HG03066 (cell line): ENCODE measurements around the gene TRIO.

Source experiments
- ATAC-seq: cut with Tn5 transposase; IDR thresholded peaks from one replicate; pipeline ENCODE4 v1.9.1; 2021; ENCODE audit warnings: low read depth; ENCODE audit not compliant: unreplicated experiment

TRIO gene

GRCh38 chr5:14343376-14343775 lies 200.2 kb downstream of the TRIO start:
- ATAC-seq: no peak

DNA sequence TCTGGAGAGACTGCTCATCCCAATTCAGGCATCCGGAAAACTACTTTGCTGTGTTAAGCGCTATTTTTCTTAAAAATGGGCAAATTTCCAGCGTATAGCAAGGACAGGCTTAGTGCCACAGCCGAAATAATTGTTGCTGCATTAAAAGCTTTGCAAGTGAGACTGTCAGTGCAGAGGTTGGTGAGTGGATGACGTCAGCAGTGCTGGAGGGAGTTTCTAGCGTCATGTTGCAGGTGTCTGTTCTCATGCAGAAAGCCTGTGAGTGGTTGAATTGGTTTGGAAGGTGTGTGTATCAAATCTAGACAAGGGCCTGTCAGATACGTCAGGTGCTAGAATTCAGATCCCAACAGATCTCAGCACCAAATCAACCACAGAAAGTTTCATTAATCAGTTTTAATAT lies 204.4 kb downstream of the TRIO start:
- ATAC-seq: no peak

GRCh38 chr5:14348142-14348541 lies 205.0 kb downstream of the TRIO start:
- ATAC-seq: no peak

- no peak for ATAC-seq
Observed at GRCh38 chr5:14349029-14349428, 205.9 kb downstream of the TRIO start.

- no peak for ATAC-seq
Observed at GRCh38 chr5:14351086-14351661, 208.0 kb downstream of the TRIO start.

DNA sequence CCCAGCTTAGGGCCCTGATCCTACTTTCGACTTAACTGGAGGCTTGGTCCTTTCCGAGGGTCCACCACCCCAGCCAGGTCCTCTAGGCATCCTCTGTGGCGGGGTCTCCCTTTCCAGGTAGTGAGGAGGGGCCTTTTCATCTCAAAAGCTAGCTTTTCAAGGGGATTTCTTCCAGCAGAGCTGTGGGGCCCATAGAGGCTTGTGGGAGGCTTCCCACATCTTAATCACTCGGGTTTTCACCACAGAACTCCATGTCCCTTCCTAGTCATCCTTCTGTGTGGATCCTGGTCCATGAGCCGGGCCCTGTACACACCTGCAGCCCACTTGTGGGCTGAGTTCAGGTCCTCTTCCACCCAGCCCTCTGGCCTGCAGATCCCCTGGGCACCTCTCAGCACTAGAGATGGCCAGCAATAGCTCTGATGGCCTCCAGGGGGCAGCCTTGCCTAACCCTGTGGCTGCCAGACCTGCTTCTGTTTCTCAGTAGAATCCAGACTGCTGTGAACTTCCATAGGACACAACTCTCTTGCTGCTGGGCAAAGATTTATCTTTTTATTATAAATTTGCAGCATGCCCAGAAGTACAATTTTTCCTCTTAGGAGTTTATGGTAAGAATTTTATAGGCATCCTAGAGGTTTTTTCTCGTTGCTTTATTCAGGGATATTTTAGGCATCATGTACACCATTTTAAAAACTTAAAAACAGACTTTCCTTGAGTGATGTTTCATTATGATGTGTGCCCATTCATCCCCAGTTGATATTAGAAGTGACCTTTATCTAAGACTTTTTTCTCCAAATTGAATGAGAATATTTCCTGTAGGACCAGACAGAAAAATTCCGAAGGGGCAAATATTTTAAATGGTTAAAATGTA lies 208.9 kb downstream of the TRIO start:
- peak; percentile 85 for ATAC-seq

GRCh38 chr5:14353726-14354474 lies 210.8 kb downstream of the TRIO start:
- ATAC-seq: no peak

DNA sequence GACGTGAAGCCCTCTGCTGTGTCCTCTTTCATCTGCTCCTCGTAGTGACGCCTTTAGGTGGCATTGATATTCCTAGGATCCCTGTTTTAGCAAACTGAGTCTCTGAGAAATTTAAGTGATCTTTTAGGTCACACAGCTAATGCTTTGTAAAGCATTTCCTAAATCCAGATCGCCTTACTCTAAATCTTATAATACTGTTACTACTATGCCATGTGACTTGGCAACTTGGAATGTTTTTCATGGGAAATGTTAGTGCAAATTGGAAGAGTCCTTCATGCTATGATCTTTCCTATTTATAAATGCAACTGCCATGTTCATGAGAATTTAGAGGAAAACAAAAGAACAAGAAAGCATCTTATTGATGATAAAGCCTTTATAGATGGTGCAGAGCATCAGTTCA lies 212.2 kb downstream of the TRIO start:
- ATAC-seq: no peak

- ATAC-seq: peak; percentile 45
Observed at GRCh38 chr5:14356305-14356704, 213.2 kb downstream of the TRIO start.

DNA sequence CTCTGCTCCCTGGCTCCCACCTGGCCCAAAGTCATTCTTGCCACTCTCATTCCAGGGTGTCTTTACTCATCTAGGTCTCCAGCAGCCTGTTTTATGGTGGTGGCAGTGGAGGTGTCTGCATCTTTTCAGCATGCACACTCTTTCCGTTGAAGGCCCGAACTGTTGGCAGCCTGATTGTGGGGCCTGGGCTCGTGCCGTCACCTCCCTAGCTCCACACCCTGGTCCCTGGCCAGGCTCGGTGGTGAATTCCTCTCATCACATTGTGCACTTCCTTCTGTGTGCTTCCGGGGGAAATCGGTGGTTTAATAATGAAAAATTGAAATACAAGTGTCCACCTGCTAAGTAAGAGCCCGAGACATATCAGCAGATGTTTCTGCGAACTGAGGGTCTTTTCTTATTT lies 214.3 kb downstream of the TRIO start:
- ATAC-seq: no peak

GRCh38 chr5:14357851-14358250 lies 214.7 kb downstream of the TRIO start:
- no peak for ATAC-seq

GRCh38 chr5:14358536-14358935 lies 215.4 kb downstream of the TRIO start:
- ATAC-seq: no peak

DNA sequence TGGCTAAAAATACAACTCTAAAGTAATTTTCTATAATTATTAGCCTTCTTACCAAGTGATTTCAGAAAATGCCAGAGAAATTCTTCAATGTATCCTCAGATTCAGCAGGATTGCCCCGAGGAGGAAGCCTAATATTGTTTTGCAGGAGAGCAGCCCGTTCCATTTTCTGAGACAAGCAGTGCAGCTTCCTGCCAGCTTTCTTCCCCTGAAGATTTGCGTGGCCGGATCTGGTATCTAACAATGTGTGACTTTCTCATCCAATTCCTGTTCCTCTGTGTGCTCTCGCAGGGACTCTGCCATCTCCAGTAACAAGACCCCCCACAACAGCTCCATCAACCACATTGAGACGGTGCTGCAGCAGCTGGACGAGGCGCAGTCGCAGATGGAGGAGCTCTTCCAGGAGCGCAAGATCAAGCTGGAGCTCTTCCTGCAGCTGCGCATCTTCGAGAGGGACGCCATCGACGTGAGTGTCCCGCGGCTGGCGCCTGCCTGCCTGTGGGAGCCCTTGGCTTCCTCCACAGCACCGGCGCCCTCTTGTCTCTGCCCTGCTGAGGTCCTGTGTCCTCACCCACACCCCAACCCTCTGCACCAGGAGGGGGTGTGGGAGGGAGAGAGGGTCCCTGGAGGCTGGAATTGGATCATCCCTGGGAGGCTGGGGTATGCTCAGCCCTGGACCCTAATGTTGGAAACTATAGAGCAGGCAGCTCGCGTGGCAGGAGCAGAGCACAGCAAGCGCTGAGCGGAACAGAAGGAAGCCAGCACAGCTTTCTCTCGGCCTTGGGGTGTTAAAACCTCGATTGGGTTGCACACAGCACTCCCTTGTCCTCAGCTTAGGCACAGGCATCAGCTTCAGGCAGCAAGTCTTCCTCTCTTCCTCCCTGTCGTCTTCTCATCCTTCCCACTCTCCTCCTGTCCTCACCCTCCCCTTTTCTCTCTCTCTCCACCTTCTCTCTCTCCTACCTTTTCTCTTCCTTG lies 216.2 kb downstream of the TRIO start:
- no peak for ATAC-seq

DNA sequence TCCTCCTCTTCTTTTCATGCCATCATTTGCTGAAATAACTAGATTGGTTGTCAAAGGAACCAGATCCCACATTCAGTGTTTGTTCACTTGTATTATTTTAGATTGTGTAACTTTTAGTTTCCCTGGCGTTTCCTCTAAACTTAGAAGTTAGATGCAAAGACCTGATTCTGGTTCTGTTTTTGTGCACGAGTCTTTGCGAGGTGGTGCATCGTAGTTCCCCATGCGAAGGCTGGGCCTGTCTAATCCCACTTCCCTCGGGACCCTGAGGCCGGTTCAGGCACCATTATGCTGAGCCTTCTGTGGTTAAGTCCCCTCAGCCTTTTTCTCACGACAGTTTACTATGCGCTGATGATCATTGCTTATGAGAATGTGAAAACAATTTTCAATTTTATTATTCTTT lies 219.3 kb downstream of the TRIO start:
- no peak for ATAC-seq

DNA sequence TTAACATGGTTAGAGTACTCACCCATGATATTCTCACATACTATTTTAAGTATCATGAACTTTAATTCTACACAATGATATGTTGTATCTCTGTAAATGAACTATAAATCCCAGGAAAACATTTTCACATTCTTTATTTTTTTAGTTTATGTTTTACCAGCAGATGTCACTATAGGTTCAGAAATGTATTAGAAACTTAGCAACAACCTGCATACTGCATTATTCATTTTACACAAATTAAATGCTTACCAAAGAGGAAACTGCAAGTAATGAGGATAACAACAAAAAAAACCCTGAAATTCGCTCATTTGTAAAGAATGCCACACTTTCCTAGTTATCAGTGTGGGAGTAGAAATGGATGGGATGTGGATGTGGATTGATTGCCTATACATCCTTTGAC lies 221.0 kb downstream of the TRIO start:
- ATAC-seq: no peak

- no peak for ATAC-seq
Observed at GRCh38 chr5:14364576-14365472, 221.7 kb downstream of the TRIO start.

GRCh38 chr5:14365831-14366430 lies 222.8 kb downstream of the TRIO start:
- no peak for ATAC-seq

GRCh38 chr5:14366763-14367162 lies 223.6 kb downstream of the TRIO start:
- ATAC-seq: no peak

DNA sequence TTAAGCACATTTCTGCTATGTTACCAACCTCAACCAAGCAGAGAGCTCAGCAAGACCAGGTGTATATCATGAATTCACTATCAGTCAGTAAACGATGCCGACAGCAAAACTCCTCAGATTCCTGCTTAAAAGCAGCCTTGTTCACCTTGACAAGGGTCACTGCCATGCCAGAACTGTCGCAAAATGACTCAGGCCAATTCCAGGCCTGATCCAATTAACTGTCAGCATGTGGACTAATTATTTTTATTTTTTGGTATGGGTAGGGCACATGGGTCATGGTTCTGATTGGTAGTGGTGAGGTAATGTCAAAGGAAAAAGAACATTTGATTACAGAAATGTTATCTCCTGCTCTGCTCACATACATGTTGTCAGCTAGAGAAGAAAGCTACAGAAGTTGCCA lies 224.2 kb downstream of the TRIO start:
- no peak for ATAC-seq
